K562 (cell line): ENCODE data around the gene HAGHL. TPM values are rescaled to one million over a fixed set of nuclear protein-coding genes. Genes with fewer than 3 reads are reported as not detected.

Experiments used
- ATAC-seq: fragments of 200-7000 bp; cut with Tn5 transposase; 3 replicates; pipeline ENCODE4 v1.9.1; 2020; ENCODE audit warnings: moderate library complexity
- BruUV-seq: library from RNA; stranded (reverse); fragments of 400-500 nt; replicated peaks from 2 replicates; lab custom pipeline; 2021; lab: Mats Ljungman, UMichigan
- CTCF ChIA-PET: fragments of 300-600 bp; formaldehyde crosslinking; extraction: SDS; loops from one replicate; lab custom pipeline; 2021; ENCODE audit warnings: low intra/inter-chr PET ratio; lab: Yijun Ruan, JAX
- POLR2A ChIA-PET: fragments of 300-600, 350-650 bp; sonication (Branson Sonifier 250); formaldehyde crosslinking; extraction: SDS; loops from one replicate; lab custom pipeline; 2021; ENCODE audit warnings: antibody characterized with exemption, inconsistent platforms; lab: Yijun Ruan, JAX
- DNase-seq, 4 experiments: peaks; one replicate each; pipeline versions ENCODE4 v3.0.0 to v3.0.0-alpha.2; 2011 to 2018; ENCODE audit warnings: low spot score in 3 of 4, mixed read lengths in 3 of 4; ENCODE audit errors: extremely low read depth in 1 of 4
- FAIRE-seq: peaks from 2 replicates; lab custom pipeline; 2011; peaks lifted over from hg19 to GRCh38; lab: Jason Lieb, UNC
- H2AFZ ChIP-seq: 2 replicates; pipeline ENCODE4 v1.6.0; 2011; ENCODE audit warnings: low read depth, low read length, control low read depth, inconsistent platforms
- H3K27ac ChIP-seq: fragments of 200-600 bp; 3 replicates; pipeline ENCODE4 v1.8.0; 2011; ENCODE audit warnings: low read depth, mild to moderate bottlenecking, control low read depth, inconsistent platforms, low read length, moderate library complexity, mixed read lengths; ENCODE audit errors: extremely low read depth
- H3K27me3 ChIP-seq, 2 experiments: fragments of 300-600 bp in 1 of 2; 2 replicates in 1 of 2; 3 replicates in 1 of 2; pipeline versions ENCODE4 v1.6.0 to v1.8.0; 2011; ENCODE audit warnings: inconsistent platforms in 2 of 2, low read length in 2 of 2, mild to moderate bottlenecking in 1 of 2, mixed read lengths in 1 of 2, moderate library complexity in 1 of 2; ENCODE audit not compliant: control insufficient read depth in 2 of 2, insufficient read depth in 2 of 2
- H3K36me3 ChIP-seq: fragments of 300-600 bp; 3 replicates; pipeline ENCODE4 v1.8.0; 2011; ENCODE audit warnings: mild to moderate bottlenecking, low read length, inconsistent platforms; ENCODE audit not compliant: control insufficient read depth, insufficient read depth
- H3K4me1 ChIP-seq, 2 experiments: fragments of 200-600 bp in 1 of 2; replicated peaks in 1 of 2; 2 replicates in 1 of 2; 3 replicates in 1 of 2; pipeline versions ENCODE4 v1.5.1 to v1.8.0; 2011; ENCODE audit warnings: inconsistent platforms in 2 of 2, low read length in 2 of 2, mild to moderate bottlenecking in 1 of 2, mixed read lengths in 1 of 2, moderate library complexity in 1 of 2; ENCODE audit not compliant: control insufficient read depth in 2 of 2, insufficient read depth in 2 of 2
- H3K4me2 ChIP-seq: 2 replicates; pipeline ENCODE4 v1.6.1; 2011; ENCODE audit warnings: low read length, control low read depth, inconsistent platforms, mixed read lengths; ENCODE audit not compliant: insufficient read depth
- H3K4me3 ChIP-seq: fragments of 200-600 bp; sonication (generic), shearing (Covaris generic); 2 replicates; pipeline ENCODE4 v1.5.1; 2016; ENCODE audit warnings: control low read depth, inconsistent platforms
- H3K79me2 ChIP-seq: fragments of 200-600 bp; 3 replicates; pipeline ENCODE4 v1.8.0; 2011; ENCODE audit warnings: low read length, inconsistent platforms; ENCODE audit not compliant: control insufficient read depth, insufficient read depth
- H3K9ac ChIP-seq, 2 experiments: 2 replicates each; pipeline versions ENCODE4 v1.6.0 to v1.6.1; 2011; ENCODE audit warnings: low read depth in 2 of 2, low read length in 2 of 2, control low read depth in 1 of 2, inconsistent platforms in 1 of 2, mild to moderate bottlenecking in 1 of 2, mixed read lengths in 1 of 2; ENCODE audit not compliant: insufficient read depth in 1 of 2
- H3K9me1 ChIP-seq: one replicate; pipeline ENCODE4 v1.6.0; 2011; ENCODE audit warnings: inconsistent platforms, mild to moderate bottlenecking, low read length, moderate library complexity; ENCODE audit not compliant: control insufficient read depth, insufficient read depth
- H3K9me3 ChIP-seq: replicated peaks from 2 replicates; pipeline ENCODE4 v1.5.1; 2011; ENCODE audit warnings: low read depth, low read length, inconsistent platforms; ENCODE audit not compliant: control insufficient read depth, insufficient read depth
- H4K20me1 ChIP-seq: replicated peaks from 2 replicates; pipeline ENCODE4 v1.6.1; 2011; ENCODE audit warnings: low read length, inconsistent platforms, mixed read lengths; ENCODE audit not compliant: control insufficient read depth, insufficient read depth
- CTBP1 ChIP-seq: fragments of 450-650 bp; IDR thresholded peaks from 2 replicates; pipeline ENCODE4 v1.6.1; 2016; ENCODE audit warnings: borderline replicate concordance
- GATAD2A ChIP-seq: fragments of 450-650 bp; IDR thresholded peaks from 2 replicates; pipeline ENCODE4 v1.6.1; 2017
- HDAC3 ChIP-seq: fragments of 450-650 bp; IDR thresholded peaks from 2 replicates; pipeline ENCODE4 v1.6.1; 2018; ENCODE audit warnings: borderline replicate concordance, mild to moderate bottlenecking, moderate library complexity; ENCODE audit not compliant: partially characterized antibody
- KAT7 ChIP-seq: sonication (generic); formaldehyde crosslinking; IDR thresholded peaks from 2 replicates; pipeline ENCODE4 v1.8.0; 2022; ENCODE audit warnings: missing genetic modification reagents, mild to moderate bottlenecking, borderline replicate concordance
- NBN ChIP-seq: fragments of 450-650 bp; IDR thresholded peaks from 2 replicates; pipeline ENCODE4 v1.6.1; 2016; ENCODE audit warnings: low read depth, mild to moderate bottlenecking
- NEUROD1 ChIP-seq: fragments of 150-350 bp; IDR thresholded peaks from 2 replicates; pipeline ENCODE4 v1.6.1; 2014; ENCODE audit warnings: borderline replicate concordance, low read length, low read depth; ENCODE audit not compliant: partially characterized antibody
- NFIX ChIP-seq: fragments of 250-450 bp; sonication (Bioruptor Pico); IDR thresholded peaks from 2 replicates; pipeline ENCODE4 v1.4.0; 2020; ENCODE audit warnings: low read depth, mild to moderate bottlenecking, moderate library complexity
- POLR2A ChIP-seq: fragments of 450-650 bp; conservative IDR thresholded peaks from 2 replicates; pipeline ENCODE4 v1.6.1; 2016
- PRPF4 ChIP-seq: fragments of 200-400 bp; formaldehyde crosslinking; IDR thresholded peaks from one replicate; pipeline ENCODE4 v1.6.1; 2017; ENCODE audit warnings: low read length, low read depth, mild to moderate bottlenecking; ENCODE audit not compliant: insufficient read depth, poor library complexity, severe bottlenecking
- SNRNP70 ChIP-seq: fragments of 200-400 bp; formaldehyde crosslinking; optimal IDR thresholded peaks from 2 replicates; pipeline ENCODE3; 2017; ENCODE audit warnings: low read depth, low read length
- WHSC1 ChIP-seq: IDR thresholded peaks from one replicate; pipeline ENCODE4 v1.6.1; 2012; ENCODE audit warnings: low read length, control low read depth, inconsistent platforms
- ZBED1 ChIP-seq: IDR thresholded peaks from 2 replicates; pipeline ENCODE4 v1.6.1; 2014
- ZEB2 ChIP-seq: fragments of 450-650 bp; IDR thresholded peaks from 2 replicates; pipeline ENCODE4 v1.6.1; 2016
- ZKSCAN8 ChIP-seq: fragments of 200-800 bp; sonication (Bioruptor generic); IDR thresholded peaks from 2 replicates; pipeline ENCODE4 v1.6.1; 2016; ENCODE audit warnings: missing genetic modification characterization, missing compliant biosample characterization
- ZNF324 ChIP-seq: fragments of 250-450 bp; sonication (Bioruptor Pico); IDR thresholded peaks from 2 replicates; pipeline ENCODE4 v1.4.0; 2020; ENCODE audit warnings: mild to moderate bottlenecking
- ZNF384 ChIP-seq: IDR thresholded peaks from 2 replicates; pipeline ENCODE4 v1.6.1; 2012; ENCODE audit warnings: low read depth, low read length, improper control_type of control experiment
- ZNF41 ChIP-seq: fragments of 250-450 bp; sonication (Bioruptor Pico); conservative IDR thresholded peaks from 2 replicates; pipeline ENCODE4 v1.4.0; 2020; ENCODE audit warnings: mild to moderate bottlenecking
- WGBS: fragments of 100-300 bp; shearing (Covaris generic); methylation state at CpG from one replicate; pipeline ENCODE4 v1.1.6; 2016; ENCODE audit warnings: low coverage, mixed read lengths; ENCODE audit not compliant: insufficient coverage; ENCODE audit errors: missing lambda C conversion rate; 5-methylcytosine and 5-hydroxymethylcytosine counted together
- in situ Hi-C: fragments of 300-500 bp; cut with MboI; formaldehyde crosslinking; loops from 4 replicates; pipeline ENCODE4 v1.15.0; 2018; ENCODE audit warnings: inconsistent platforms, mixed read lengths
- intact Hi-C: fragments of 100-400 bp; cut with micrococcal nuclease; formaldehyde crosslinking; loops from 2 replicates; pipeline ENCODE4 v1.14.2; 2022
- polyA plus RNA-seq, 8 experiments: library from polyadenylated mRNA; depleted of rRNA in 4 of 8; stranded (reverse) in 5 of 8; unstranded in 3 of 8; fragments of >200 nt; fragmentation: Nextera tagmentation in 2 of 8; fragmentation: Illumina TruSeq in 1 of 8; extraction: Ambion mirVana in 2 of 8; extraction: Trizol in 1 of 8; gene quantifications; 2 replicates each; pipeline versions ENCODE4 v1.2.1 to v1.2.3, GENCODE V29; 2011 to 2014; ENCODE audit warnings: inconsistent platforms in 1 of 8, missing spikeins in 1 of 8
- total RNA-seq, 7 experiments: library from RNA; depleted of rRNA in 6 of 7; stranded (reverse); fragments of >200 nt in 6 of 7; fragmentation: Illumina TruSeq in 2 of 7; extraction: Trizol in 2 of 7; gene quantifications; 2 replicates each; pipeline versions ENCODE4 v1.2.1 to v1.2.3, GENCODE V29; 2011 to 2021; ENCODE audit warnings: low replicate concordance in 1 of 7
- TF ChIP-seq, protein P1 (sequence below): sonication (generic); formaldehyde crosslinking; IDR thresholded peaks from 2 replicates; pipeline ENCODE4 v1.8.1; 2023; ENCODE audit warnings: mild to moderate bottlenecking, missing genetic modification reagents, moderate library complexity

The HAGHL gene
- total and polyA plus RNA-seq, 9 of the 15 experiments (the other 6 are each of a cell fraction or from before 2014, with no cell fraction given), result 0.31 to 83.4 (median 20.7) TPM

DNA sequence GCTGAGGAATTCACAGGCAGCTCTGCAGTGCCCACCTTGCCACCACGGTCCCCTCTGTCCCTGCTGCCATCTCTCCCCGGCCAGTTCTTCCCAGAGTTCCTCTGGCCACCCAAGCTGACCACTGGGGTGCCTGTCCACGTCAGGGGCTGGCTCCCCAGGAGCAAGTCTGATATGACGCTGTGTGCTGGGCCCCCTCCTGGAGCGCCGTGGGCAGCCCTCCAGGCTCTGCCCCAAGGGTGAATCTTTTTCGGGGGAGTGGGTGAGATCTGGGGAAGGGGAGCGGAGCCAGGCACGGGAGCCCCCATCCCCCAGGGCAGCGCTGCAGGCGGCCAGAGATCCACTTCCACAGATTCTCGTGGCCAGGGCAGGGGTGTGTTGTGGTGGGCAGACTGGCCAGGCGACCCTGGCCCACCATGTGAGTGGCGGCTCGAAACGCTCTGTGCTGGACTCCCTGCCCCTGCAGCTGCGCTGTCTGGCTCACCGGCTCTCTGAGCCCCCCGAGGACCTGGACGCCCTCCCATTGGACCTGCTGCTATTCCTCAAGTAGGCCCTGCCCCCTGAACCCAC is 37.4 kb downstream of the HAGHL start:
- 19% methylated on average over 13 of the region's 20 CpGs for WGBS

More for the DNA sequence above, 37.4 kb downstream of the HAGHL start:
- CTCF ChIA-PET, result no interaction called here
- no TSS peak for BruUV-seq
- TF ChIP-seq SNRNP70 (no peak), NFIX (no peak), WHSC1 (no peak), ZKSCAN8 (CRISPR knock-in tag) (no peak), CTBP1 (no peak), POLR2A (no peak), NEUROD1 (no peak), PRPF4 (no peak), ZEB2 (no peak), NBN (no peak), ZNF384 (no peak), KAT7 (no peak), GATAD2A (no peak), ZNF324 (CRISPR knock-in tag) (no peak), HDAC3 (no peak), ZNF41 (CRISPR knock-in tag) (no peak), ZBED1 (no peak)
- TF ChIP-seq, protein P1, sequence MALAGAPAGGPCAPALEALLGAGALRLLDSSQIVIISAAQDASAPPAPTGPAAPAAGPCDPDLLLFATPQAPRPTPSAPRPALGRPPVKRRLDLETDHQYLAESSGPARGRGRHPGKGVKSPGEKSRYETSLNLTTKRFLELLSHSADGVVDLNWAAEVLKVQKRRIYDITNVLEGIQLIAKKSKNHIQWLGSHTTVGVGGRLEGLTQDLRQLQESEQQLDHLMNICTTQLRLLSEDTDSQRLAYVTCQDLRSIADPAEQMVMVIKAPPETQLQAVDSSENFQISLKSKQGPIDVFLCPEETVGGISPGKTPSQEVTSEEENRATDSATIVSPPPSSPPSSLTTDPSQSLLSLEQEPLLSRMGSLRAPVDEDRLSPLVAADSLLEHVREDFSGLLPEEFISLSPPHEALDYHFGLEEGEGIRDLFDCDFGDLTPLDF (CRISPR knock-in tag), result no peak
- peaks cover 0 to 84% of the 10 kb centered on the region in 2 experiments; a peak in 2 of 5 replicates for H3K4me1 ChIP-seq
- H2AFZ ChIP-seq, result no peak overlapping the region
- in situ Hi-C loops (no loop called here), intact Hi-C loops (no loop called here)
- FAIRE-seq (no peak), ATAC-seq (no peak), DNase-seq (no peak)
- H3K36me3 ChIP-seq, result no peaks in the 10 kb centered on the region
- H3K27me3 ChIP-seq, result peaks cover 0 to 6% of the 10 kb centered on the region in 2 experiments; a peak in 1 of 5 replicates
- POLR2A ChIA-PET, result no interaction called here
- H3K9me1 ChIP-seq, result no peaks in the 10 kb centered on the region
- H4K20me1 ChIP-seq, result 0 out of 2 replicates have a peak, but pooled peaks cover 3% of the 10 kb centered on the region
- H3K4me3 ChIP-seq, result no peak overlapping the region
- no peaks in the 10 kb centered on the region for H3K9me3 ChIP-seq
- no peak overlapping the region for H3K9ac ChIP-seq
- no peak overlapping the region for H3K27ac ChIP-seq
- H3K4me2 ChIP-seq, result no peak overlapping the region
- H3K79me2 ChIP-seq, result no peaks in the 10 kb centered on the region
